HCT116 (cell line): ENCODE measurements around the gene EMSY. TPM values are rescaled to one million over a fixed set of nuclear protein-coding genes. Genes with fewer than 3 reads are reported as not detected.

ENCODE experiments used
- ATAC-seq: fragments of 200-7000 bp; cut with Tn5 transposase; 2 replicates; pipeline ENCODE4 v1.9.1; 2020; ENCODE audit warnings: mild to moderate bottlenecking, moderate library complexity
- BruUV-seq: library from RNA; stranded (reverse); fragments of 400-500 nt; replicated peaks from 2 replicates; lab custom pipeline; 2021; lab: Mats Ljungman, UMichigan
- CTCF ChIA-PET: fragments of 300-600 bp; sonication (Branson Sonifier 250); formaldehyde crosslinking; loops from one replicate; lab custom pipeline; 2021; ENCODE audit warnings: antibody characterized with exemption; lab: Charles Lee
- POLR2A ChIA-PET: fragments of 300-600, 350-600 bp; sonication (Branson Sonifier 250); formaldehyde crosslinking; loops from one replicate; lab custom pipeline; 2021; ENCODE audit warnings: antibody characterized with exemption; lab: Charles Lee
- RAD21 ChIA-PET, 2 experiments: fragments of 300-600 bp; sonication (Branson Sonifier 250); formaldehyde crosslinking; loops; one replicate each; lab custom pipeline; 2023; ENCODE audit warnings: low total read pairs in 2 of 2; ENCODE audit not compliant: uncharacterized antibody in 2 of 2, unreplicated experiment in 2 of 2, low non-redundant PET in 1 of 2; lab: Charles Lee
- DNase-seq: peaks from one replicate; pipeline ENCODE4 v3.0.0-alpha.2; 2010; ENCODE audit warnings: low read depth, low spot score
- H2AFZ ChIP-seq: fragments of 200-600 bp; shearing (Covaris generic), sonication (generic); 2 replicates; pipeline ENCODE4 v1.6.1; 2017; ENCODE audit warnings: low read depth, mixed run types, mixed read lengths, antibody characterized with exemption, low read length; ENCODE audit not compliant: poor library complexity, severe bottlenecking
- H3K27ac ChIP-seq: 2 replicates; pipeline ENCODE4 v1.5.1; 2012; ENCODE audit warnings: low read depth, low read length
- H3K27me3 ChIP-seq: fragments of 200-600 bp; sonication (generic); 2 replicates; pipeline ENCODE4 v1.6.1; 2016; ENCODE audit warnings: mixed run types, low read length, mixed read lengths; ENCODE audit not compliant: insufficient read depth
- H3K36me3 ChIP-seq, 2 experiments: fragments of 200-500 bp in 1 of 2; fragments of 200-600 bp in 1 of 2; sonication (Bioruptor generic) in 1 of 2; sonication (generic) in 1 of 2; 2 replicates each; pipeline versions ENCODE4 v1.5.1 to v1.6.1; 2014 to 2016; ENCODE audit warnings: low read length in 2 of 2, inconsistent platforms in 1 of 2, mixed read lengths in 1 of 2, mixed run types in 1 of 2; ENCODE audit not compliant: insufficient read depth in 2 of 2, control insufficient read depth in 1 of 2
- H3K4me1 ChIP-seq, 2 experiments: fragments of 200-600 bp in 1 of 2; sonication (generic) in 1 of 2; 2 replicates each; pipeline versions ENCODE4 v1.5.1 to v1.6.1; 2012 to 2017; ENCODE audit warnings: low read length in 2 of 2, inconsistent platforms in 1 of 2, mild to moderate bottlenecking in 1 of 2, mixed read lengths in 1 of 2, mixed run types in 1 of 2, moderate library complexity in 1 of 2; ENCODE audit not compliant: insufficient read depth in 2 of 2, control insufficient read depth in 1 of 2
- H3K4me2 ChIP-seq: fragments of 200-600 bp; sonication (generic); 2 replicates; pipeline ENCODE4 v1.6.1; 2017; ENCODE audit warnings: mixed run types, low read length, mixed read lengths
- H3K4me3 ChIP-seq, 2 experiments: fragments of 200-600 bp in 1 of 2; sonication (generic) in 1 of 2; replicated peaks in 1 of 2; 2 replicates each; pipeline ENCODE4 v1.5.1; 2011 to 2016; ENCODE audit warnings: low read length in 2 of 2, control low read depth in 1 of 2, low read depth in 1 of 2, mild to moderate bottlenecking in 1 of 2, mixed read lengths in 1 of 2, mixed run types in 1 of 2
- H3K79me2 ChIP-seq: fragments of 200-600 bp; sonication (generic); 2 replicates; pipeline ENCODE4 v1.6.1; 2017; ENCODE audit warnings: mild to moderate bottlenecking, mixed run types, low read length, moderate library complexity, mixed read lengths; ENCODE audit not compliant: insufficient read depth
- H3K9ac ChIP-seq: fragments of 200-600 bp; sonication (generic); 2 replicates; pipeline ENCODE4 v1.6.1; 2016; ENCODE audit warnings: low read length, mixed read lengths
- H3K9me2 ChIP-seq: fragments of 200-600 bp; sonication (generic), shearing (Covaris generic); 2 replicates; pipeline ENCODE4 v1.6.1; 2017; ENCODE audit warnings: mixed run types, mild to moderate bottlenecking, moderate library complexity; ENCODE audit not compliant: insufficient read depth
- H3K9me3 ChIP-seq, 2 experiments: fragments of 200-500 bp in 1 of 2; fragments of 200-600 bp in 1 of 2; sonication (Bioruptor generic) in 1 of 2; sonication (generic) in 1 of 2; 2 replicates each; pipeline ENCODE4 v1.6.1; 2014 to 2017; ENCODE audit warnings: low read length in 2 of 2, mixed read lengths in 2 of 2, inconsistent platforms in 1 of 2, low read depth in 1 of 2, mild to moderate bottlenecking in 1 of 2, mixed run types in 1 of 2, moderate library complexity in 1 of 2; ENCODE audit not compliant: control insufficient read depth in 1 of 2, insufficient read depth in 1 of 2
- H4K20me1 ChIP-seq: fragments of 200-600 bp; sonication (generic), shearing (Covaris generic); 2 replicates; pipeline ENCODE4 v1.6.1; 2017; ENCODE audit warnings: mixed run types, mild to moderate bottlenecking, moderate library complexity; ENCODE audit not compliant: insufficient read depth
- ATF3 ChIP-seq: IDR thresholded peaks from 2 replicates; pipeline ENCODE4 v1.6.1; 2012
- CBX3 ChIP-seq: IDR thresholded peaks from 2 replicates; pipeline ENCODE4 v1.6.1; 2012; ENCODE audit warnings: low read depth
- CEBPB ChIP-seq: IDR thresholded peaks from 2 replicates; pipeline ENCODE4 v1.6.1; 2012; ENCODE audit warnings: low read depth
- CTCF ChIP-seq, 3 experiments: fragments of 200-600 bp in 1 of 3; sonication (generic) in 1 of 3; IDR thresholded peaks in 2 of 3; conservative IDR thresholded peaks in 1 of 3; 2 replicates each; pipeline ENCODE4 v1.5.1; 2012 to 2017; ENCODE audit warnings: low read depth in 2 of 3, low read length in 2 of 3, antibody characterized with exemption in 1 of 3, borderline replicate concordance in 1 of 3, control low read depth in 1 of 3, mild to moderate bottlenecking in 1 of 3, mixed read lengths in 1 of 3, mixed run types in 1 of 3, moderate library complexity in 1 of 3; ENCODE audit not compliant: insufficient read depth in 1 of 3
- EGR1 ChIP-seq: IDR thresholded peaks from 2 replicates; pipeline ENCODE4 v1.6.1; 2012; ENCODE audit warnings: low read depth
- ELF1 ChIP-seq: IDR thresholded peaks from 2 replicates; pipeline ENCODE4 v1.6.1; 2012; ENCODE audit warnings: low read depth, borderline replicate concordance
- EZH2 ChIP-seq: fragments of 200-600 bp; sonication (generic); IDR thresholded peaks from 2 replicates; pipeline ENCODE4 v1.6.1; 2017; ENCODE audit warnings: antibody characterized with exemption, mixed run types
- EZH2phosphoT487 ChIP-seq: fragments of 200-600 bp; IDR thresholded peaks from 2 replicates; pipeline ENCODE4 v1.6.1; 2018; ENCODE audit warnings: antibody characterized with exemption, borderline replicate concordance
- FOSL1 ChIP-seq: IDR thresholded peaks from 2 replicates; pipeline ENCODE4 v1.6.1; 2012; ENCODE audit warnings: low read depth
- JUND ChIP-seq: IDR thresholded peaks from 2 replicates; pipeline ENCODE4 v1.6.1; 2012
- MAX ChIP-seq: IDR thresholded peaks from 2 replicates; pipeline ENCODE4 v1.6.1; 2012
- POLR2A ChIP-seq: IDR thresholded peaks from 2 replicates; pipeline ENCODE4 v1.7.0; 2011; ENCODE audit warnings: borderline replicate concordance; ENCODE audit not compliant: insufficient read depth, insufficient read length; ENCODE audit errors: extremely low read depth
- REST ChIP-seq: IDR thresholded peaks from 2 replicates; pipeline ENCODE4 v1.6.1; 2012; ENCODE audit warnings: low read depth
- SIN3A ChIP-seq: IDR thresholded peaks from 2 replicates; pipeline ENCODE4 v1.6.1; 2012; ENCODE audit warnings: low read depth
- SP1 ChIP-seq: IDR thresholded peaks from 2 replicates; pipeline ENCODE4 v1.6.1; 2012; ENCODE audit warnings: low read depth
- SRF ChIP-seq: IDR thresholded peaks from 2 replicates; pipeline ENCODE4 v1.6.1; 2012; ENCODE audit warnings: low read depth
- TCF7L2 ChIP-seq: IDR thresholded peaks from 2 replicates; pipeline ENCODE4 v1.7.0; 2011; ENCODE audit warnings: borderline replicate concordance, inconsistent platforms; ENCODE audit not compliant: insufficient read depth, insufficient read length; ENCODE audit errors: extremely low read depth
- ZBTB33 ChIP-seq: IDR thresholded peaks from 2 replicates; pipeline ENCODE4 v1.6.1; 2011; ENCODE audit warnings: mild to moderate bottlenecking, low read length, moderate library complexity; ENCODE audit not compliant: insufficient replicate concordance; ENCODE audit errors: extremely low read depth
- ZFX ChIP-seq: fragments of 450-650 bp; IDR thresholded peaks from 2 replicates; pipeline ENCODE4 v1.6.1; 2017
- intact Hi-C: fragments of 100-400 bp; cut with micrococcal nuclease; formaldehyde crosslinking; loops from 2 replicates; pipeline ENCODE4 v1.10.0; 2022
- total RNA-seq: library from RNA; stranded (reverse); gene quantifications from one replicate; pipeline ENCODE4 v1.2.1, GENCODE V29; 2021; ENCODE audit not compliant: unreplicated experiment

The EMSY gene
- total RNA-seq, 1 experiment from 2014 or later = 22.7 TPM

GRCh38 chr11:76554767-76555166 is 109.9 kb downstream of the EMSY start:
- RAD21 ChIA-PET = interaction anchor here in 1 of 2 experiments (0.7 kb wide), 1 partner anchor 206 kb away, joined by 3 read pairs; no protein-coding TSS in a partner anchor
- no peak overlapping the region for H3K4me3 ChIP-seq
- H3K36me3 ChIP-seq = no peaks in the 10 kb centered on the region
- H3K27me3 ChIP-seq = no peaks in the 10 kb centered on the region
- no peak overlapping the region for H3K9ac ChIP-seq
- H3K27ac ChIP-seq = no peak overlapping the region
- no peaks in the 10 kb centered on the region for H3K9me2 ChIP-seq
- POLR2A ChIA-PET = no interaction called here
- CTCF ChIA-PET = no interaction called here
- no peaks in the 10 kb centered on the region for H3K79me2 ChIP-seq
- BruUV-seq = no TSS peak
- H3K4me2 ChIP-seq = no peak overlapping the region
- H3K4me1 ChIP-seq = peaks cover under 1 to 4% of the 10 kb centered on the region in 2 experiments; a peak in 3 of 4 replicates
- intact Hi-C loops = no loop called here
- no peaks in the 10 kb centered on the region for H4K20me1 ChIP-seq
- DNase-seq (no peak), ATAC-seq (no peak)
- H3K9me3 ChIP-seq = no peaks in the 10 kb centered on the region
- no peak overlapping the region for H2AFZ ChIP-seq
- TF ChIP-seq SRF (no peak), CBX3 (no peak), MAX (no peak), ZFX (no peak), EZH2phosphoT487 (no peak), CEBPB (no peak), ZBTB33 (no peak), SP1 (no peak), POLR2A (no peak), EGR1 (no peak), REST (no peak), FOSL1 (no peak), ELF1 (no peak), TCF7L2 (no peak), EZH2 (no peak), JUND (no peak), ATF3 (no peak), CTCF (IDR thresholded peaks at IDR 0.05 in 2 of 3, conservative IDR thresholded peaks at IDR 0.05 in 1 of 3; ENCODE audit: borderline replicate concordance in 1 of 3, insufficient read depth in 1 of 3, low read depth in 2 of 3, low read length in 2 of 3) (no peak), SIN3A (no peak)
- TF ChIP-seq, all 23 proteins: peak for 0
